Activated gamma-delta T cell treated with anti-CD3 and anti-CD28 coated beads, Interleukin-2, amount 50 U/mL, for 16 hours (primary cell): ENCODE measurements around the gene CEP57L1.
A peak's percentile ranks its signal among the peaks of the same experiment; 100 is the strongest.
"Not testable (repeated sequence)": the region's sequence is repeated elsewhere in the genome, so short reads cannot be mapped to it uniquely, and the experiment has no call there.

ENCODE experiments used
- DNase-seq: peaks from one replicate; pipeline ENCODE4 v3.0.0-alpha.2; 2020; ENCODE audit warnings: low read depth

CEP57L1 gene

DNA sequence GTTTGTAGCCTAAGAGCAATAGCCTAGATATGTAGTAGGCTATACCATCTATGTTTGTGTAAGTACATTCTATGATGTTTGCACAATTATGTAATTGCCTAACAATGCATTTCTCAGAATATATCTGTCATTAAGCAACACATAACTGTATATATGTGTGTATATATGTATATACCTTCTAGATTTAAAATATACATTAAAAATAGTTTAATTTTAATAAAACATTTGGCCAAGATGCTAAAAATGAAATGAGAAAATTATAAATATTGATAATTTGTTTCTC is 21.2 kb upstream of the CEP57L1 start:
- no peak for DNase-seq

- DNase-seq, result no peak
These were observed 19.4 kb upstream of the CEP57L1 start for GRCh38 chr6:109075934-109076333.

- no peak for DNase-seq
These were observed 18.9 kb upstream of the CEP57L1 start for GRCh38 chr6:109076377-109076776.

DNA sequence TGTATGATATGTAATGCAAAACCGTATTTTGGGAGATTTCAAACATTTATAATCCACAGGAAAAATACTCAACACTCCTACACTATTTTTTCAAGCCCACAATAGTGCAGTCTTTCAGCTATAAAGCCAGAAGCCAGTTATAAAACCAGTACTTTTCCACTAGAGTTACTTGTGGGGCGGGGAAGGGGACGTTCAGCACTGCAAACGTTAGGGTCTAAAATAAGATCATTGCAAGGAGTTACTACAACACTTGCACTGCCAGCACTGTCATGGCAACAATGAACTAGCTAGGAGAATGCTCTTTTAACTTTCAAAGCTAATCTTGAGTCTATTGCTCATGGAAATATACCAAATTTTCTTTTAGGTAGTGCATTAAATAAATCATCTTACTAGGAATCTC is 15.3 kb upstream of the CEP57L1 start:
- DNase-seq, result no peak

GRCh38 chr6:109081026-109081425 is 14.3 kb upstream of the CEP57L1 start:
- no peak for DNase-seq

GRCh38 chr6:109081516-109082187 is 13.7 kb upstream of the CEP57L1 start:
- DNase-seq, result no peak

- DNase-seq, result no peak
These were observed 13.1 kb upstream of the CEP57L1 start for GRCh38 chr6:109082188-109082577.

DNA sequence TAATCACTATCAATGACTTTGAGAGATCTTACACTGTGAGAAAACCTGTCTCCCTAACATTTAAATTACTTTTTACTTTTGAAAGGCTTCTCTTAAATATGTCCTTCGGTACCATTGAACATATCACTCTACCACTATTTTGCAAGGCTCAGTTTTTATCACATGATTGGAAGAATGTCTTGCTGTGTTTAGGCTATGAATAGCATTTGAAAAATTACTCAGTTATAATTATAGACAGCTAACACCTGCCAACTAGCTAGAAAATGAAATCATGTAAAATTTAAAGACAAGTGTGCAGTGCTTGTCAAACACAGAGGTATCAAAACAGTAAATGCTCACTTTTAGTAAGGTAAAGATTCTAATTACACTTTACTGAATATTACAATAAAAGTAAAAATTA is 11.7 kb upstream of the CEP57L1 start:
- no peak for DNase-seq

- not testable (repeated sequence) for DNase-seq
These were observed 11.2 kb upstream of the CEP57L1 start for GRCh38 chr6:109084146-109084545.

GRCh38 chr6:109087661-109088264 is 7.5 kb upstream of the CEP57L1 start:
- DNase-seq, result no peak

GRCh38 chr6:109088995-109089394 is 6.3 kb upstream of the CEP57L1 start:
- DNase-seq, result no peak

GRCh38 chr6:109091314-109092024 is 3.8 kb upstream of the CEP57L1 start:
- DNase-seq, result no peak

GRCh38 chr6:109092074-109092473 is 3.2 kb upstream of the CEP57L1 start:
- DNase-seq, result no peak

- no peak for DNase-seq
These were observed 1.4 kb upstream of the CEP57L1 start for GRCh38 chr6:109093732-109094415.

- DNase-seq, result peak; percentile 77
These were observed 781 bp upstream of the CEP57L1 start, which contains the start of gene SESN1 for GRCh38 chr6:109094416-109095035. Gene SESN1, minus strand, starts transcription at chr6:109094846. Its CDS starts 773 bp downstream, at chr6:109094073.

- no peak for DNase-seq
These were observed 453 bp downstream of the CEP57L1 start for GRCh38 chr6:109095835-109096084.

DNA sequence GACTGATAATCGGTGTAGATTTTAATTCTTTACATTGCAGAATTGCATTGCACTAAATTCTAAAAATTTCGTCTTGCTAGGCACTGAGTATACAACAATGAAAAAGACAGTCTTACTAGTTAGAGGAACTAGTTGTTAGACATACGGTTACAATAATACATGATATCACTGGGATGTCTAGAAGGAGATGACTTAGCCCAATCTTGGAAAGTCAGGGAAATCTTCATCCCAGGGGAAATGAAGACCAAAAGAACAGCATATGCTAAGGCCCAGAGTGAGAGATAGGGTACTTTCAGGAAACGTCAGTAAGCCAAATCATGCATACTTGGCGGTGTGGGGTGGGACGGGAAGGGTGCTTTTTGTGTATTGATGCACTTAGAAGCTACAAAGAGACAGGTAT is 901 bp downstream of the CEP57L1 start:
- no peak for DNase-seq

- DNase-seq, result no peak
These were observed 2.4 kb downstream of the CEP57L1 start for GRCh38 chr6:109097661-109098060.

GRCh38 chr6:109102762-109103161 is 7.5 kb downstream of the CEP57L1 start:
- no peak for DNase-seq

- no peak for DNase-seq
These were observed 8.6 kb downstream of the CEP57L1 start for GRCh38 chr6:109103942-109104341.

DNA sequence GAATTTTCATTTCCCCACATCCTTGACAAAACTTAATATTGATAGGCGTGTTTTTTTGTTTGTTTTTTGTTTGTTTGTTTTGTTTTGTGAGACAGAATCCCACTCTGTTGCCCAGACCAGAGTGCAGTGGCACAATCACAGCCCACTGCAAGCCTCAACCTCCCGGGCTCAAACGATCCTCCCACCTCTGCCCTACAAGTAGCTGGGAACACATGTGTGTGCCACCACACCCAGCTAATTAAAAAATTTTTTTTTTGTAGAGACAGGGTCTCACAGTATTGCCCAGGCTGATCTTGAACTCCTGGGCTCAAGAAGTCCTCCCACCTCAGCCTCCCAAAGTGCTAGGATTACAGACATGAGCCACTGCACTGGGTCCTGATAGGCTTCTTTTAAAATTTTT is 9.2 kb downstream of the CEP57L1 start:
- no peak for DNase-seq

GRCh38 chr6:109105681-109106080 is 10.4 kb downstream of the CEP57L1 start:
- DNase-seq, result no peak

DNA sequence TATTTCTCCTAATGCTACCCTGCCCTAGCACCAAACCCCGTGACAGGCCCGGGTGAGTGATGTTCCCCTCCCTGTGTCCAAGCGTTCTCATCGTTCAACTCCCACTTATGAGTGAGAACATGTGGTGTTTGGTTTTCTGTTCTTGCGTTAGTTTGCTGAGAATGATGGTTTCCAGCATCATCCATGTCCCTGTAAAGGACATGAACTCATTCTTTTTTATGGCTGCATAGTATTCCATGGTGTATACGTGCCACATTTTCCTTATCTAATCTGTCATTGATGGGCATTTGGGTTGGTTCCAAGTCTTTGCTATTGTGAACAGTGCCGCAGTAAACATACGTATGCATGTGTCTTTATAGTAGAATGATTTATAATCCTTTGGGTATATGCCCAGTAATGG is 14.4 kb downstream of the CEP57L1 start:
- DNase-seq, result not testable (repeated sequence)
